Stimulated activated CD8-positive, alpha-beta memory T cell treated with anti-CD3 and anti-CD28 coated beads, Interleukin-15, amount 100 ng/mL, for 48 hours (primary cell): ENCODE data around the gene ACSL3.

Source experiments
- DNase-seq, 2 donors: peaks; one replicate each; pipeline ENCODE4 v3.0.0-alpha.2; 2020; ENCODE audit warnings: low read depth in 2 of 2

The ACSL3 gene

DNA sequence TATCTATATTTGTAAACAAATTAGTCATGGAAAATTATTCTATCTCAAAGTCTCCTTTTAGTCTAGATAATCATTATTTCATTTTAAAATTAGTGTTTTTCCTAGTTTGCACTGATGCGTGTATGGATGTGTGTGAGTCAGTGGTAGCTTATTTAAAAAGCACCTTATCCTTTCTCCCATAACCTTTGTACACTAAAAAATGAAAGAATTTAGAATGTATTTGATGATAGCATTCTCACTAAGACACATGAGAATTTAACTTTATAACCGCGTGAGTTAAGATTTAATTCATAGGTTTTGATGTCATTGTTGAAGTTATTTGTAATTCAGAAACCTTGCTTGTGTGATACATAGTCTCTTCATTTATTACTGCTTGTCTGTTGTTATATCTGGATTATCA, 81.7 kb downstream of the ACSL3 start:
- DNase-seq: no peak

DNA sequence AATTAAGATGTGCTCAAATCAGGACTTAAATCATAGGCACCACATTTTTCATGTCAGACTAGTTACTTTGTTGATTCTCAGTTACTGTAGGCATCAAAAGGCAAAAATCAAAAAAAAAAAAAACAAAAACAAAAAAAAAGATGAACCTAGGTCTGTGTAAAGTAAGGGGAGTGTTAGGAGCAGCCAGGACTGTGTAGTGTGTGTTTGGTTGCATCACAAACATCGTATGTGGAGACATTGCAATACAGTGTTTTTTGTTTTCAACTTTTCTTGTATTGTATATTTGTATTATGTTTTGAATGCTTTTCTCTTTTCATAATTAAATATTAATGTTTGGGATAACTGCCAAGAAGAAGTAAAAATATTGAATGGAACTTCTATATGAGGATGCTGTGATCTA, 82.1 kb downstream of the ACSL3 start:
- DNase-seq: no peak

DNA sequence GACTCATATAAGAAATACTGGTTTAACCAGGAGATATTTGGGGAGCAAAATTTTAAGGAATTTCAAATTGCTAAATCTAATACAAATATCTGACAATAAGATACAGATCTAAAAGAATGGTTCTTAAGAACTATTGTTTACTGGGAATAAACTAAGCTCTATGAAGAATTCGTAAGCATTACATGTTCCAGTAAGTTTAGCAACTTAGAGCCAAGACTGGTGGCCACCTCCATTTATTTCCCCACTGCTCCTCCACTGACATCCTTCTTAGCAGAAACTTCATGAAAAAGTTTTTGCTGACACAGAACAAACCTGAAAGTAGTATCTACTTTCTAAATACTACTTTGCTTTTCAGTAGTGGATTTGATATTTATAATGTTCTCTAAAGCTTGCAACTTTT, 83.0 kb downstream of the ACSL3 start:
- no peak for DNase-seq

DNA sequence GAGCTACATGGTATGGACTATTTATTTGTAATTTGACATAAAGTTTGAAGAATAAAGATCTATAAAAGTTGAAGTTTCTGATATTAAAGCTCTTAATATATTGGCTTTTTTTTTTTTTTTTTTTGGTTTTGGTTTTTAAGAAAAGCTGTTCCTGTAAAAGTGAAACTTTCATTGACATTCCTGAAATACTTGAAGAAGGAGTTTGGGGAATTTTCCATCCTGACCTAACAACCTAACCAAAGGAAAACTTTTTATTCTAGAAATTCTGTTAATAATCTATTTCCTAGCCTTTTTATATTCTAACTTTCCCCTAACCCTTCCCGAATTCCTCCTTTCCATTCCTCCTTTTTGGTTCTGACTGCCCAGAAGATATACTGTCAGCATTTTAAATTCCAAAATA, 83.7 kb downstream of the ACSL3 start:
- no peak for DNase-seq

DNA sequence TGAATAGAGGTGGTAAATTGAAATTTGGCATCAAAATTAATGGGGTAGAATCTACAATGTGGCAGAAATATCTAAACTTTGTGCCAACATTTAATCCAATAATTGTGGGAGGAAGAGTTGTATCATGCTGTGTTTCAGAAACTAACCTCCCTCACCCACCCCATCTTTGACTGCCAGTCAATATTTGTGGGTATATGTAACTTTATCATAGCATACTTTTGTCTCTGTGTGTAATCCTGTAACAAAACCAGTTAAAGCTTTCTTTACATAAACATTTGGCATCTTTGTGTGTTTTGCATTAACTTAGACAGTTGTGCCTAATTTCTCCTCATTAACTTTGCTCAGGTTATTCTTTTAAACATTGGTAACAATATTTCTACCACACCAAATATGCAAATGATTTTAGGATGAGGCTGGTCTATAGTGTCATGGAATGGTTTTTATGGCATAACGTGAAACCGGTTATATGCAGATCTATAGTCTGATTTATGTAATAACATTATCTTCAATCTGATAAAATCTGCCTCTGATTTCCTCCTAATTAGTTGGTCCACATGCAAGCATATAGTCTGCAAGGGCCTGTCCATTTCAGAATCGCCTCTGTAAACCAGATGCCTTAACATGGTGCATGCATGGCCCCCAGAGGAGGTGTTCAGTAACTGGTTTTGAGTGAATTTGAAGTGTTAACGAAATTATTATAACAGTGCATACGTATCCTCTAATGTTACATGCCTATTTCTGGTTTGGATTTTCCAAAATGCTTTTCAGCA, 84.3 kb downstream of the ACSL3 start:
- no peak for DNase-seq

DNA sequence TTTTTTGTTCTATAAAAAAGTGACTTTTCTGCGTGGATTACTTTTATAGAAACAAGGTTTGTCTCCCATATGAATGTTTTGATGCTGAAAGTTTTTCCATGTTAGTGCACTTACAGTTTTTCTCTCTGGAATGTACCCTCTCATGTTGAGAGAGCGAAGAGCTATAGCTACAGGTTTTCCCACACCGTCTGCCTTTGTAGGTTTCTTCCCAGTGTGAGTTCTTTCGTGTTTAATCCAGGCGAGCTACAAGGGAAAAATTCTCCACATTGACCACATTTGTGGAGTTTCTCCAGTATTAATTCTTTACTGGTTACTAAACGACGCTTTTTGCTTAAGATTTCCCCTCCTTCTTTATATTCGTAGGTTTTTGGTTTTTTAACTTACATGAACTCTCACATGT, 85.1 kb downstream of the ACSL3 start:
- no peak for DNase-seq

DNA sequence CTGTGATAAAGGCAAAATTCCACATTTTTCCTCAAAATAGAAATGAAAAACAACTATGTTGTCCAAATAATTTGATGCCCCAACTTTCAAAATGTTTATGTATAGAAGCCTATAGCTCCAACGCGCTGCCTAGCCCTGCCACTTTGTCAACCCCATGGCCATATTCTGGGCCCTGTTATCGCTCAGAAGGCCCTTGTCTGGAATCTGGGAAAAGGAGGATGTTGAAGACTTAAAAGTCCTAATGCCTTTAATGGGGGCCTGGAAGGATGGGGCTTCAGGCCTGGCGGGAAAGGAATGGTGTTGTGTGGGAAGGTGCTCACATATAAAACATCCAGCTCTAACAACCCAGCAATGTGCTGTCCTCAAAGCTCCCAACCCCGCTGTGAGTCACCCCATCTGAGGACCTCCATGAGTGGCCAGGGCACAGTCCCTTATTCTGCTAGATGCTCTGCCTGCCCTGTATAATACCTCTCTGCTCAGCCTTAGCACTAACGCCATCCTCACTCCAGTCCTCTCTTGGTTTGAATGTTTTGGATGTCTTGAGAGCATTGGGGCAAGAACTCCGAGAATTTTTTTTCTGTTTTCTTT, 86.0 kb downstream of the ACSL3 start:
- no peak for DNase-seq

DNA sequence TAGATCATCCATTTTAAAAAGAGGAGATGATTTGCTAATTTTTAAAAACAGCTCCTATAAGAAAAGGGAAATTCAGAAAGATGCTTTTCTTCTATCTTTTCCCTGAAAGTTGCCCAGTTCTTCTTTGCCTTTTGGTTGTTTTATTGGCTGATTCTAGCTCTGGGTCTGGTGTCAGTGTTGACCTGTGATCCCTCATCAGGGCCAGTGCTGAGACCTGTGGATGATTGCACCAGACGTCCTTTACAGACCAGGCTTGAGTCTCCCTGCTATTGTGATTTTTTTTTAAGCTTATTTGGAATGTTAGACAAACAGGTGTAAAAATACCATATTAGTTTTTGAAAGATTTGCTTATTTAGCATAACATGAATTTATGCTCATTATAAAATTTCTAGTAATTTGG, 88.2 kb downstream of the ACSL3 start:
- no peak for DNase-seq

DNA sequence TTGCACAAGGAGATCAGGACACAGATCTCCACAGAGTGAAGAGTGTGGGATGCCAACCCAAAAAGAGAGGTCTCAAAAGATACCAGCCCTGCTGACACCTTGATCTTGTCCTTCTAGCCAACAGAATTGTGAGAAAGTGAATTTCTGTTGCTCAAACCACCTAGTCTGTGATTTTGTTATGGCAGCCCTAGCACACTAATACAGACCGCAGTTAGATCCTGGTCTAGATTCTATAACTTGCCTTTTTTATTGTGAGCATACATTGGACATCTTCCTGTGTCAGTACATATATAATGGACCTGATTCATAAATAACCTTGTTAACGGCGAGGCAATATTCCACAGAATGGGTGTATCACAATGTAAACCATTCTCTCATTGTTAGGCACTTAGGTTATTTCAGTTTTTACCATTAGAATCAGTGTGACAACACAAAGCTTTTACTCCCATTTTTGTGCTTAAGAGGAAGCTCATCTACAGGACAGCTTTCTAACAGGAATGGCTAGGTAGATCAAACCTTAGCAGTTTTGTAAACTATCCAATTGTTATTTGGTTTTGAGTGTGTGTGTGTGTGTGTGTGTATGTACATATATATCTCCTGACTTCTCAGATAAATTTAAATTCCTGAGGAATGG, 89.0 kb downstream of the ACSL3 start:
- no peak for DNase-seq

DNA sequence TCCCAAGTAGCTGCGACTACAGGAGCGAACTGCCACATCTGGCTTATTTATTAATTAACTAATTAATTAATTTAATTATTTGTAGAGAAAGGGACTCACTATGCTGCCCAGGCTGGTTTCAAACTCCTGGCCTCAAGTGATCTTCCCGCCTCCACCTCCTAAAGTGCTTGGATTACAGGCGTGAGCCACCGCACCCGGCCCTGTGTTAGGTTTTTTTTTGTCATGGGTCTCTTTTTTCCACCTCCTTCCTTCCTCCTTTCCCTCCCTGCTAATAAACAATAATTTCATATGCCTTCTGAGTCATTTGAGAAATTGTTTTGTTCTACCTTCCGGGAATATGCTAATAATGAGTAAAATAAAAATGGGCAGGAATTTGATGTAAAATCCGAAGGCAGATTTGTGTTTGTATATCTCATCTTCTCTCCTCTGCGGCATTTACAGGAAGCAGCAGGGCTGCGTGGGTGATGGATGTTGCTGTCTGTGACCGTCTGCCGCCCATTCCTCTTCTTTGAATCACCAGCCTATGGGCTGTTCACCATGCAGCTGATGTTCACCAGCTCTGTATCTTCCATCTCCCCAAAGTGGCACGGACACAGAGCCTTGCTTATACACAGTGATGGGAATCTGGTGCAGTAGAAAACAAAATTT, 89.9 kb downstream of the ACSL3 start:
- no peak for DNase-seq

DNA sequence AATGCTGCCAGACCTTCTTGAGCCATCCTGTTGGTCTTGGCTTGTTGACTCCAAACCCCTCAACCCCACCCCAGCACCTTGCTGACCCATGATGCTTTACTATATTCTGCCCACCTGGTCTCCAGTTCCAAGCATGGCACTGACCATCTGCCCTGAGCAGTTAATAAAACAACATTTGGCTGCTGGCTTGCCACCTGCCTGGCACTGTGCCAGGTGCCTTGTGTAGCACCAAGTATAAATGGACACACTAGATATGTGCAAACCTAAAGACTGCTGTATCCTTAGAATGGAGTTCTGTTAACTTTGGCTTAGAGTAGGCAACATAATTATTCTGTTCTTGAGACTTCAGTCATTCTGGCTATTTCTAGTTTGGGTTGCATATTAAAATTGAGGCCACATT, 91.4 kb downstream of the ACSL3 start:
- no peak for DNase-seq

DNA sequence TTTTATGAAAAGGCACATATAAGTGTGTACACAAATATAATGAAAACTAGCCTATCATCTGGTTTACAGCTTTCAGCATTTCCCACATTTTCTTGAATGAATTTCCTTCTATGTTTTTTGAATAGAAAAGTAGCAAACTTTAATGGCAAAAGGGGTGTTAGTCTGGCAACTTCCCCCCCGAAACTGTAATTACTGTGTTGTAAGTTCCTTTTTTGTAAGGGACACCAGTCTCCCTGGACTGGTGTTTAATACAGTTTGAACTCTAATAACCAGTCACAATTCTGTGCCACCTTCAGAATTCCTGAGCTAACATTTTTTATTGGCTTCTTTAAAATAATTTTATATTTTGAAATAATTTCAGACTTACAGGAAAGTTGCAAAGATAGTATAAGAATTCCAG, 94.2 kb downstream of the ACSL3 start:
- DNase-seq: no peak

DNA sequence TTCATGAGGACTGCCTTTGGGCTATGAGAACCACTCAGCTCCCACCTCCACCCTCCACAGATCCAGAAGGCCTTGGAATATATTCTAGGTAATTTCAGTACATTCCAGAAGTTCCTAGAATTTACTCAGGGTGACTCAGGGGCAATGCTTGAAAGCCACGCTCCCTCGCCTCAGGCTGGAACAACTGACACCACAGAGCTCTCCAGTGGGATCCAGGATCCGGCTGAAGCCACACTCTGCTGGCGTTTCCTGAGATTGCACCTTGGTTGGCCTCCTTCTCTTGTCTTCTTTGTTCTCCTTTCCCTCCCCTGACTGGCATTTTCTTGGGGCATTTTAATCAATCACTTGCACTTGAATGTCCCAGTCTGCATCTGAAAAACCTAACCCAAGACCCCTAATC, 98.5 kb downstream of the ACSL3 start:
- DNase-seq: no peak

DNA sequence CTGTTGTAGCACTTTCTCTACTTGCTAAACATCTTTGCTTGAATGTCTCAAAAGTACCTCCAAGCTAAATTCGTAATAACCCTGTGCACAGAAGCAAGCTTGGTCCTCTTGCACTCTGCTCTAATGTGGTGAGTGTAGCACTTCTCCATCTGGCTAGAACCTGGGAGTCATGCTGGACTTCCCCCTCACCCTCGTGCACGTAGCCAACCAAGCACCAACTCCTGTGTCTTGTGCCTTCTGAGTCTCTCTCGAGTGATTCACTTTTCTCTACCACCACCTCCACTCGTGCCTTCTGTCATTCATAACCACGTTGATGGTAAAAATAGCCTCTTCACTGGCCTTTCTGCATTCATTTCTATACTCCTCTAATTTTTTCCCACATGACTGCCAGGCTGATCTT, 99.3 kb downstream of the ACSL3 start:
- peak in 1 of 2 donors; percentile 3 for DNase-seq

DNA sequence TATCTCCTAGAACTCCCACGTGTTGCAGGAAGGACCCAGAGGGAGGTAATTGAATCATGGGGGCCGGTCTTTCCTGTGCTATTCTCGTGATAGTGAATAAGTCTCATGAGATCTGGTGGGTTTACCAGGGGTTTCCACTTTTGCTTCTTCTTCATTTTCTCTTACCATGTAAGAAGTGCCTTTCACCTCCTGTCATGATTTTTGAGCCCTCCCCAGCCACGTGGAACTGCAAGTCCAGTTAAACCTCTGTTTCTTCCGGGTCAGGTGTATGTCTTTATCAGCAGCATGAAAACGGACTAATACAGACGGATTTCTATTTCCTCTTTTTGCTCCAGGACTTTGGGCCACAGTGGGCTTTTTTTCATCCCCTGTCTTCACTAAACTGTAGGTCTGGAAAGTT, 102.8 kb downstream of the ACSL3 start:
- no peak for DNase-seq

DNA sequence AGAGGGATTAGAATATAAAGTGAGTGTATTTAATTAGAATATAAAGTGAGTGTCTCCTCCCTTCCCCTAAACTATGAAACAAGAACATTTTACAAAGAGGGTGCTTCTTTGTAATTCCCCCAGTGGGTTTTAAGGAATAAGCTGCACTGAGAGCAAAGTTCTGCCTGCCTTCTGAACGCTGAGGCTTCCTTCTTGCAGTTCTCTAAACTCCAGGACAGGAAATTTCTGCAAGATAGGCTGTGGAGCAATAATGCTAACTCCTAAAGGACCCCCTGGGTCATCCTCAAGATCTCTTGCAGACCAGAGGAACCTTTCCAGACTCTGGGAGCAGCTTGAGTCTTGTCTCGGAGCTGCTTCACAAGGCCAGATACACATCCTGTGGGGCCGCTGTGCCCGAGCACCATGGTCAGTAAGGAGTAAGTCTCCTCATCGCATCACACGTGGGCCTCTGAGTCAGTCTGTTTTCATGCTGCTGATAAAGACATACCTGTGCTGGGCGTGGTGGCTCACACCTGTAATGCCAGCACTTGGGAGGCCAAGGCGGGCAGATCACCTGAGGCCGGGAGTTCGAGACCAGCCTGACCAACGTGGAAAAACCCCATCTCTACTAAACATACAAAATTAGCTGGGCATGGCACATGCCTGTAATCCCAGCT, 103.7 kb downstream of the ACSL3 start:
- no peak for DNase-seq

DNA sequence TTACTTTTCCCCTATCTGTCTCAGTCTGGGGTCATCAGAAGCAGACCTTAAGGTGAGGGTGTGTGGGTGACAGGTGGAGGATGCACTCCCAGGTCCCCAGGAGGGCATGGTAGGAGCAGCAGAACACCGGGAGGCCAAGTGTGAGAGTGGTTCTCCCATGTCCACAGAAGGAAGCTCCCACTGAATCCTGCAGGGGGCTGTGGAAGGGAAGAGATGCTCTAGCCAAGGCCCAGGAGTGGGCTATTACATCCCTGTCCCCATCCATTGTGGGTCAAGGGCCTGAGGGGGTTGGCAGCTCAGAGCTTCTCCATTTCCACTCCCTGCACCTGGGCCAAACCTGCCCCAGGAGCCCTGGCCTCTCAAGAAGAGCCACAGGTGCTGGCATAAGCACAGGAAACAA, 104.7 kb downstream of the ACSL3 start:
- DNase-seq: no peak

DNA sequence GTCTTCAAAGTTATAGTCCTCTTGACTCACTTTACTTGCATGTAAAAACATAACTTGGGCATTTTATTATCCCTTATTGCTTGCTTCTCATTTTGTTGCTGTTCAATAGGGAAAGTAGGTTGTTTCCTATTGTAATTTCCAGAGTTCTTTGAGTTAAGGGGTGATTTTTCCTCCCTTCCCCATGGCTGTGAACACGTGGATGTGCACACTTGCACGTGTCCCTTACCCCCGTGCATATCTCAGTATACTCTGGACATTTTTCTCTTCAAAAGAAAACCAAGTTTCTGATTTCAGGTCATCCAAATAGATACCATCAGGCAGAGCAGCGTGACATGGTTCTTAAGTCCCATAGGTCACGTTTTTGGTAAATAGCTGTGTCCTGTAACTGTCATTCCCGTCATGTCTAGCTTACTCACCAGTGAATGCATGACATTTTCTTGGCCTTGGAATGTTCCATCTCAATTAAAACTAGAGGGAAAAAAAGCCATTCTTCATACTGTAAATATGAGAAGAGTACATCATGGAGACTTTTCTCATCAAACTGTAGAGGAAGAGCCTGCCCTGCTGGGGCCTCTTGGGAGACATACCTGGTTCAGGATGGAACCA, 107.8 kb downstream of the ACSL3 start:
- no peak for DNase-seq

DNA sequence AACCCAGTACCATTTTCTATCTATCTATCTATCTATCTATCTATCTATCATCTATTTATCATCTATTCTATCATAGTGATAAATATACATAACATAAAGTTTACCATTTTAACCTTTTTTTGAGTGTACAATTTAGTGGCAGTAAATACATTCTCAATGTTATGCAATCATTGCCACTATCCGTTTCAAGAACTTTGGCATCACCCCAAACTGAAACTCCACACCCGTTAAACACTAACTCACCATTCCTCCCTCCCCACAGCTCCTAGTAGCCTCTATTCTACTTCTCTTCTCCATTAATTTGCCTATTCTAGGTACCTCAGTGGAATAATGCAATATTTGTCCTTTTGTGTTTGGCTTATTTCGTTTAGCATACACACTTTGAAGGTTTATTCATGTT, 108.7 kb downstream of the ACSL3 start:
- no peak for DNase-seq

DNA sequence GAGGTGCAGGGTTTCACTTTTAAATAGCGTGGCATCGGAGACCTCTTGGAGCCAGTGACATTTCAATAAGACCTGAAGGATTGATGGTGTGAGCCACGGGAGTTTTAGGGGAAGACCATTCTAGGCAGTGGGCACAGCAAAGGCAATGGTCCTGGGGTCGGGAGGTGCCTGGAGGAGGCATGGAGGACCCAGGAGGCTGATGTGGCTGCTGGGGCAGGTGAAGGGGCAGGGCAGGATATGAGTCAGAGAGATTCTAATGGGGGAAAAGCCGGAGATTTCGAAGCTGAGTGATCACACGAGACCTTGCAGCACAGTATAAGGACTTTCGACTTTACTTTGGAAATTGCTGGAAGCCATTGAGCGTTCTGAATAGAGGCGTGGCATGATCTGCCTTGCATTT, 111.6 kb downstream of the ACSL3 start:
- no peak for DNase-seq

DNA sequence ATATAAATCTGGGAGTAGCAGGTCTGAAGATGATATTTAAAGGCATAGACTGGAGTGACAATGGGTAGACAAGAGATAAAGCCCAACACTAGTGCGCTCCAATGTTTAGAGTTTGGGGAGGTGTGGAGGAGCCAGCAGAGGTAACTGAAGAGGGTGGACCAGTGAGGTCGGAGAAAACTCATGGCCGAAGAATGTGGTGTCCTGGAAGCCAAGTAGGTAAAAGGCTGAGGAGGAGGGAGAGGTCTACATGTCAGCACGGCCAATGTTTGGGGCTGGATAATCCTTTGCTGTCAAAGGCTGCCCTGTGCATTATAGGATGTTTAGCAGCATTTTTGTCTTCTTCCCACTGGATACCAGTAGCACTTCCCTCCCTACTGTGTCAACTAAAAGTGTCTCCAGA, 112.4 kb downstream of the ACSL3 start:
- DNase-seq: no peak

DNA sequence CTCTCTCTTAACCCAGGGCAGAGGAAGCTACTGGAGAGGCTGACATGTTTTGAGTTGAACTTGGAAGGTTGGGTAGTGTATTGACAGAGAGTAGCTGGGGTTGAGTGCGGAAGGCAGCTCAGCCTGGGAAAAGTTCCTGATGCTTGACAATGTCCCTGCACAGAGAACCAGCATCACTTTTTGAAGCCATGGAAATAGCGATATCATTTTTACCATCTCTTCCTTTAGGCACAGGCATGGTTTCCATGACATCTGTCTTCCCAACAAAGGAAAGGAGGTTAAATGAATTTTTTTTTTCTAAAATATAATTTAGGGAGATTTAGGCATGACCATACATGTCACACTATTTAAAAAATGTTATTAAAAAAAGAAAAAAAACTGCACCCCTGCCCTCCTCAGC, 112.9 kb downstream of the ACSL3 start:
- no peak for DNase-seq
